Hepatocyte (in vitro differentiated cells): Measurements from ENCODE around the gene RNF181. TPM values are rescaled to one million over a fixed set of nuclear protein-coding genes. Genes with fewer than 3 reads are reported as not detected.

Experiments used
- DNase-seq: peaks from one replicate; pipeline ENCODE4 v3.0.0-alpha.2; 2016; ENCODE audit warnings: low spot score
- H2AFZ ChIP-seq: fragments of 200-600 bp; sonication (generic); 2 replicates; pipeline ENCODE4 v1.6.0; 2016; ENCODE audit warnings: antibody characterized with exemption, mild to moderate bottlenecking
- H3K27ac ChIP-seq: fragments of 200-600 bp; sonication (generic); 2 replicates; pipeline ENCODE4 v1.5.1; 2016; ENCODE audit warnings: mild to moderate bottlenecking
- H3K27me3 ChIP-seq: fragments of 200-600 bp; sonication (generic); 2 replicates; pipeline ENCODE4 v1.6.1; 2016
- H3K36me3 ChIP-seq: fragments of 200-600 bp; sonication (generic); replicated peaks from 2 replicates; pipeline ENCODE4 v1.5.1; 2016; ENCODE audit warnings: low read depth; ENCODE audit not compliant: insufficient read depth
- H3K4me1 ChIP-seq: fragments of 200-600 bp; sonication (generic); 2 replicates; pipeline ENCODE4 v1.5.1; 2016; ENCODE audit warnings: mild to moderate bottlenecking, moderate library complexity; ENCODE audit not compliant: insufficient read depth
- H3K4me2 ChIP-seq: fragments of 200-600 bp; sonication (generic); 2 replicates; pipeline ENCODE4 v1.6.0; 2016
- H3K4me3 ChIP-seq: fragments of 200-600 bp; sonication (generic); 2 replicates; pipeline ENCODE4 v1.5.1; 2016; ENCODE audit warnings: mild to moderate bottlenecking
- H3K79me2 ChIP-seq: fragments of 200-600 bp; sonication (generic); 2 replicates; pipeline ENCODE4 v1.6.0; 2017; ENCODE audit warnings: mild to moderate bottlenecking
- H3K9me2 ChIP-seq: fragments of 200-600 bp; sonication (generic); replicated peaks from 2 replicates; pipeline ENCODE4 v1.6.0; 2017; ENCODE audit warnings: mild to moderate bottlenecking; ENCODE audit not compliant: insufficient read depth
- H3K9me3 ChIP-seq: fragments of 200-600 bp; sonication (generic); 2 replicates; pipeline ENCODE4 v1.5.1; 2016; ENCODE audit warnings: low read depth, mild to moderate bottlenecking
- H4K20me1 ChIP-seq: fragments of 200-600 bp; sonication (generic); 2 replicates; pipeline ENCODE4 v1.6.0; 2016; ENCODE audit warnings: mild to moderate bottlenecking; ENCODE audit not compliant: insufficient read depth, poor library complexity, severe bottlenecking
- EZH2 ChIP-seq: fragments of 200-600 bp; sonication (generic); IDR thresholded peaks from 2 replicates; pipeline ENCODE4 v1.6.1; 2016; ENCODE audit warnings: antibody characterized with exemption, mild to moderate bottlenecking, borderline replicate concordance
- EZH2phosphoT487 ChIP-seq: fragments of 200-600 bp; sonication (generic); IDR thresholded peaks from one replicate; pipeline ENCODE4 v1.6.1; 2018; ENCODE audit warnings: antibody characterized with exemption, mild to moderate bottlenecking, low read depth, moderate library complexity; ENCODE audit not compliant: unreplicated experiment, severe bottlenecking
- WGBS: methylation state at CpG from one replicate; pipeline ENCODE4 v1.1.6; 2016; ENCODE audit warnings: low lambda C conversion rate; ENCODE audit errors: missing lambda C conversion rate; 5-methylcytosine and 5-hydroxymethylcytosine counted together
- polyA plus RNA-seq: library from polyadenylated mRNA; unstranded; fragments of >200 nt; fragmentation: Nextera tagmentation; extraction: Ambion mirVana; gene quantifications from 2 replicates; pipeline ENCODE4 v1.2.1, GENCODE V29; 2016
- total RNA-seq: library from RNA; depleted of rRNA; stranded (reverse); fragments of >200 nt; gene quantifications from 2 replicates; pipeline ENCODE4 v1.2.3, GENCODE V29; 2014
- TF ChIP-seq, protein P1 (sequence below): fragments of 200-600 bp; sonication (generic); IDR thresholded peaks from 2 replicates; pipeline ENCODE4 v1.5.1; 2016; ENCODE audit warnings: antibody characterized with exemption, mild to moderate bottlenecking; ENCODE audit not compliant: poor library complexity

Gene RNF181
- total and polyA plus RNA-seq, 2 experiments from 2014 or later = 159 to 250 TPM

DNA sequence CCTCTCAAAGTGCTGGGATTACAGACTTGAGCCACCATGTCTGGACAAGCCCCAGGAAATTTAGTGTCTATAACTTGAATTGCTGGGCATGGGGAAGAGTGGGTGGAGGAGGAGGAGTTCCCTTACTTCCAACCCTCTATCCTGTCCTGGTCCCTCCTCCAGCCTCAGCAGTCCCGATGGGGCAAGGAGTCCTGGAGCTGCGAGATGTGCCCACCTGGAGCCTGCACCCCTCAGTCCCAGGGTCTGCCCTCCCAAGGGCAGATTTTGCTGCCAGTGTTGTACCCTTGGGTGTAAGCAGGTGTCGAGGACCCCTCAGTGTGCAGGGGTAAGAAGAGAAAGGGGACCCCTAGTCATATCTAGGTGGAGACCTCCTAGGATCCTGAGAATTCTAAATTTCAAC, 15.3 kb upstream of the RNF181 start:
- Histone ChIP-seq H3K4me1 (peaks cover 43% of the 10 kb centered on the region), H4K20me1 (no peaks in the 10 kb centered on the region), H3K36me3 (no peaks in the 10 kb centered on the region), H3K4me2 (peak overlapping the region; percentile 92), H2AFZ (no peak overlapping the region), H3K9me2 (no peaks in the 10 kb centered on the region), H3K4me3 (no peak overlapping the region), H3K27ac (no peak overlapping the region), H3K9me3 (no peaks in the 10 kb centered on the region), H3K27me3 (no peaks in the 10 kb centered on the region), H3K79me2 (peaks cover 24% of the 10 kb centered on the region)
- WGBS = 89% methylated on average over 3 of the region's 3 CpGs
- no peak for DNase-seq
- TF ChIP-seq EZH2phosphoT487 (no peak), EZH2 (no peak)
- TF ChIP-seq, protein P1, sequence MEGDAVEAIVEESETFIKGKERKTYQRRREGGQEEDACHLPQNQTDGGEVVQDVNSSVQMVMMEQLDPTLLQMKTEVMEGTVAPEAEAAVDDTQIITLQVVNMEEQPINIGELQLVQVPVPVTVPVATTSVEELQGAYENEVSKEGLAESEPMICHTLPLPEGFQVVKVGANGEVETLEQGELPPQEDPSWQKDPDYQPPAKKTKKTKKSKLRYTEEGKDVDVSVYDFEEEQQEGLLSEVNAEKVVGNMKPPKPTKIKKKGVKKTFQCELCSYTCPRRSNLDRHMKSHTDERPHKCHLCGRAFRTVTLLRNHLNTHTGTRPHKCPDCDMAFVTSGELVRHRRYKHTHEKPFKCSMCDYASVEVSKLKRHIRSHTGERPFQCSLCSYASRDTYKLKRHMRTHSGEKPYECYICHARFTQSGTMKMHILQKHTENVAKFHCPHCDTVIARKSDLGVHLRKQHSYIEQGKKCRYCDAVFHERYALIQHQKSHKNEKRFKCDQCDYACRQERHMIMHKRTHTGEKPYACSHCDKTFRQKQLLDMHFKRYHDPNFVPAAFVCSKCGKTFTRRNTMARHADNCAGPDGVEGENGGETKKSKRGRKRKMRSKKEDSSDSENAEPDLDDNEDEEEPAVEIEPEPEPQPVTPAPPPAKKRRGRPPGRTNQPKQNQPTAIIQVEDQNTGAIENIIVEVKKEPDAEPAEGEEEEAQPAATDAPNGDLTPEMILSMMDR = no peak

DNA sequence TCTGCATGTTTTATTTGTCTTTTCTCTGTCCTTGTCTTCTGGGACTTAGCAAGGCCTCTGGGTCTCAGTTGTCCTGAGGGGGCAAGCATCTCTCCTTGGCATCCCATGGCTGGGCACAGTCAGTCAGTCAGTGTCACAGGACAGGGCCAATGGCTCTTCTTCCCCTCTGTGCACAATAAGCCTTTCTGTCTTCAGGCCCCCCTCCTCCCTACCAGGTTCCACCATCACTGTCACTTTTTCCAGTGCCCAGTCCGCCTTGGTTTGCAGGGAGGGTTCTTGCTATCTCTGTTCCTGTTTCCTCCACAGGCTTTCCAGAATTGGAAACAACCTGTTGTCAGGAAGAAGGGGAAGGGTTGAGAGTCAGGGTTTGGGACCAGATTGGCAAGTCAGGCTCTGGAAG, 13.1 kb upstream of the RNF181 start:
- no peak overlapping the region for H2AFZ ChIP-seq
- TF ChIP-seq, protein P1 = no peak
- TF ChIP-seq EZH2 (no peak), EZH2phosphoT487 (no peak)
- no peak overlapping the region for H3K4me2 ChIP-seq
- H4K20me1 ChIP-seq = no peaks in the 10 kb centered on the region
- H3K27ac ChIP-seq = no peak overlapping the region
- H3K4me3 ChIP-seq = no peak overlapping the region
- no peaks in the 10 kb centered on the region for H3K27me3 ChIP-seq
- H3K9me3 ChIP-seq = no peaks in the 10 kb centered on the region
- DNase-seq = no peak
- peaks cover 41% of the 10 kb centered on the region for H3K4me1 ChIP-seq
- peaks cover 24% of the 10 kb centered on the region for H3K79me2 ChIP-seq
- H3K9me2 ChIP-seq = no peaks in the 10 kb centered on the region
- no peaks in the 10 kb centered on the region for H3K36me3 ChIP-seq
- 86% methylated on average over 1 of the region's 1 CpG for WGBS

DNA sequence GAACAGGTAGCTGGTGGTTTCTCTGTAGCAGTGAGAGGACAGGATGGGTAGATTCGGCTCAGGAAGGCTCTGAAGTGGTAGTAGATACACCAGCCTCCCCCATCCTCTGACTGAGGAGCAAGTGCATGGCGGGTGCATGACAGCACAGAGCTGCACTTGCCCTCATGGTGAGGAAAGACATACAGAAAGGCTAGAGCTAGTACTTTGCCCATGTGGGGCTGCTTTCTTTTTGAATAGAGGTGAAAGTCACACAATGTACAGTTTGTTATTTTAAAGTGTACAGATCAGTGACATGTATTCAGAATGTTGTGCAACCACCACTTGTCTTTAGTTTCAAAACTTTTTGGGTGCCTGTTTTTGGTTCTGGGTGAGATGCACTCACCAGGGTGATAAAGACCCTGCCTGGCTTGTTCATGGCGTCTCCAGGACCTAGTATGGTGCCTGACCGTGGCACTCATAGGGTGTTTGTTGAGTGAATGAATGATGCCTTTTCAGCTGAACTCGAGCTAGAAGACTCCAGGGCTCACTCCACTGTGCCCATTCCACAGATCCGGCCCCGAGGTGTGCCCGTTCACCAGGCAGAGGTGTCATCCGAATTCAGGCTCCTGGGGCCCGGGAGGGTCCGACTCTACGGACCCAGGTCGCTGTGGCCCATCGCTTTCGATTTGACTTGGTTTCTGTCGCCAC, 11.7 kb upstream of the RNF181 start:
- no peaks in the 10 kb centered on the region for H3K36me3 ChIP-seq
- H3K27me3 ChIP-seq = no peaks in the 10 kb centered on the region
- H3K4me1 ChIP-seq = peaks cover 30% of the 10 kb centered on the region
- H4K20me1 ChIP-seq = no peaks in the 10 kb centered on the region
- peak overlapping the region; percentile 83 for H3K4me2 ChIP-seq
- no peaks in the 10 kb centered on the region for H3K9me3 ChIP-seq
- no peaks in the 10 kb centered on the region for H3K9me2 ChIP-seq
- peak overlapping the region; percentile 3 for H3K4me3 ChIP-seq
- WGBS = 55% methylated on average over 15 of the region's 16 CpGs
- no peak for DNase-seq
- H3K27ac ChIP-seq = peak overlapping the region; percentile 83
- peaks cover 16% of the 10 kb centered on the region for H3K79me2 ChIP-seq
- H2AFZ ChIP-seq = peak overlapping the region; percentile 32
- TF ChIP-seq, protein P1 = no peak
- TF ChIP-seq EZH2 (no peak), EZH2phosphoT487 (no peak)
